ENCODE measurements around the gene RAB7B. TPM values are rescaled to one million over a fixed set of nuclear protein-coding genes. Genes with fewer than 3 reads are reported as not detected.
A peak's percentile ranks its signal among the peaks of the same experiment; 100 is the strongest.

RAB7B gene
- total and polyA plus RNA-seq, 9 of the 15 experiments (the other 6 are each of a cell fraction or from before 2014, with no cell fraction given), result 0.03 to 0.29 (median 0.07) TPM; not detected in 4

- TF ChIP-seq RERE (CRISPR knock-in tag; IDR thresholded peaks at IDR 0.05; ENCODE audit: borderline replicate concordance) (no peak), GABPB2 (CRISPR knock-in tag; conservative IDR thresholded peaks at IDR 0.05) (no peak), ZBTB2 (IDR thresholded peaks at IDR 0.05) (no peak), ZNF124 (CRISPR knock-in tag; IDR thresholded peaks at IDR 0.05) (no peak), ZBTB43 (CRISPR knock-in tag; IDR thresholded peaks at IDR 0.05) (no peak), THAP7 (CRISPR knock-in tag; IDR thresholded peaks at IDR 0.05) (no peak), ZNF668 (CRISPR knock-in tag; IDR thresholded peaks at IDR 0.05) (no peak), ADNP (tag; IDR thresholded peaks at IDR 0.05) (peak; percentile 51; the same call in 1 of the 2 replicates)
Observed at GRCh38 chr1:206003854-206004800, 932 bp upstream of the RAB7B start (continued).
